HG02970 (cell line): Measurements from ENCODE around the gene FOXO3.

ENCODE experiments used
- ATAC-seq: cut with Tn5 transposase; IDR thresholded peaks from one replicate; pipeline ENCODE4 v1.9.1; 2021; ENCODE audit warnings: mild to moderate bottlenecking, moderate library complexity, moderate number of reproducible peaks; ENCODE audit not compliant: unreplicated experiment, low FRiP score

The FOXO3 gene

DNA sequence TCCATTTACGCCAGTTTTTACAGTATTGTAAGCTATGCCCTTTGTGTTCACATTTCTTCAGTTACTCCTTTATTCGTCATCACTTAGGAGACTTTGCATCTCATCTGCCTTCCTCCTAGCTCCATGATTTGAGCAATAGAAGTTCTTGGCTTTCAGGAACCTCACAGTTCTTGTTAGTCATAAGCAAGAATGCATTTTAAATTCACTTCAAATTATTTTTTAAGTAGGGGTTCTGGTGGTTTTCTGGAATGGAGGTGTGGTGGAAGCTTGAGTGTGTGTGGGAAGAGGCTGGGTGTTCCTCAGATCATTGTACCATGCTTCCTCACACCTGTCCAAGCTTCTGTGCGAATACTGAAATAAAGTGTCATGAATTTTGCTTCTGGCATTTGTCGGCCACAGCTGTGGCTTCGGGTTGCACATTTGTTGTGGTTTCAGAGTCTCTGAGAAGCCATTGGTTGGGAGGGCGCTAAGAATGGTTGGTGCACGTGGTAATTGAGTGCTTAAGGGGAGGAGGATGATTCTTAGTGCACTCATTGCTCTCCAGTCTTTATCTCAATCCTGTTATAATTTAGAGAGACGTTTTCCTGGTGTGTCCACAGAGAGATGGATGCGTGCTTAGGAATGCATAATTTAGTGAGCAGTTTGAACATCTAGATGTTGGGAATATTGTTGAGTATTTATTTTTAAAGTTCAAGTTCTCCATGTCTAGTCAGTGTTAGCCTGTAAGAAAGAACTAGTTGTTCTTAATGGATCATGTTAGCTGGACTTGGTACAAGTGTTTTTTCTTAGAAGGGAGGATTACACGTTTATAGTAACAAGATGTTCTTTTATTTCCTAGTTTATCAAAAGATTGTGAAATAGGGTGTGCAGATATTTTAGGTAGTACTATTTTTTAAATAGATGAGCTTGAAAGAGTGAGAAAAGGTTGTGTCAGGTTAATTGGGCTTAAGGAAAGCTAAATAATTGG, 31.9 kb downstream of the FOXO3 start:
- no peak for ATAC-seq

DNA sequence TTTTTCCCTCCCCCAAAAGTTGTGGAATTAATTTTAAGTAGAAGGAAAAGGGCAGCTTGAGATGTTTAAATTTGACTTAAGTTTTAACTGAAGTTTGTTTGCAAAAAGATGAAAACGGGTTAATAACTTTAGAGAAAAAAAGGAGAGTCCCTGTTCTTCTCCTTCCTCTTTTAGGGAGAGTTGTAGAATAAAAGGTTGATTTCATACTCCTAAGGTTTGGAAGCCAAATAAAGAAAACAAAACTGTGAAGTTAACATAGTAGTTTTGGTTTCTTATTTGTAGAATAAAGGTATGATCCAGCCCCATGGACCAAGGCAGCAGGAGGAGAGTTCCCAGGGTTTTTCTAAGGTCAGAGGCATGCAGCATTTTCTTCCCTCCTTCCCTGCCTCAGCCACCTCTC, 33.4 kb downstream of the FOXO3 start:
- ATAC-seq: no peak

DNA sequence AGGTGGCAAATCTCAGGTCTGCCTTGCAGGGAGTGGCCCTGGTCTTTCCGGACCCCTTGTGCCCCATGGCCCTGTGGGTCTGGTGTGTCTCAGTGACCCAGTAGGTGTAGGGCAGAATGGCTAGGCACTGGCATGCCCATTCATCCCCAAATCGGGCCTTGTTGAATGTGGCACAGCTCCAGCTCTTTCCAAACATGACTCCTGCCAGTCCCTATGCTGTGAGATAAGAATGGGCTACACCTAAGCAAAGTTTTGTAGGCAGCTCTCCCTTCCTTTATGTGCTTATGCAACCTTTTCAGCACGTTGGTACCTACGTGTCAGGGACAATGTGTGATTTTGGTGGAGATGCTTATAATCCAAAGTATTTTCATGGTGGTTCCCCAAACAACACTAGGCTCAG, 33.9 kb downstream of the FOXO3 start:
- no peak for ATAC-seq

DNA sequence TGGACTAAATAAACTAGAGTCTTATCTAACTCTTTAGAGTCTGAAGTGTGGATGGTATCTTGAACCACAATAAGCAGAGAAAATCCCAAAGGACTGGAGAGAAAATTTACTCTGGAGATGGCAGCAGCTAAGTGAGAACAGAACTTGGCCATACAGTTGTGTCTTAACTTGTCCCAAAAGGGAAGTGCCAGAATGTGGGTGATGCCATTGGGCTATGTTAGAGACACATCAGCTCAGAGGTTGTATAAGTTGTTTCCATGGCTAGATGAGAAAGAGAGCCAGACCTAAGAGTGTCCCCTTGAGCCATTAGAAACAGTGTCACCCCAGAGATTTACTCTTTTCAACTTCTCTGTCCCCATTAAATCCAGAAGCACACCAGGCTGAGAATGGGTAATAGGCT, 36.2 kb downstream of the FOXO3 start:
- no peak for ATAC-seq

GRCh38 chr6:108597572-108598304, 37.0 kb downstream of the FOXO3 start:
- no peak for ATAC-seq

DNA sequence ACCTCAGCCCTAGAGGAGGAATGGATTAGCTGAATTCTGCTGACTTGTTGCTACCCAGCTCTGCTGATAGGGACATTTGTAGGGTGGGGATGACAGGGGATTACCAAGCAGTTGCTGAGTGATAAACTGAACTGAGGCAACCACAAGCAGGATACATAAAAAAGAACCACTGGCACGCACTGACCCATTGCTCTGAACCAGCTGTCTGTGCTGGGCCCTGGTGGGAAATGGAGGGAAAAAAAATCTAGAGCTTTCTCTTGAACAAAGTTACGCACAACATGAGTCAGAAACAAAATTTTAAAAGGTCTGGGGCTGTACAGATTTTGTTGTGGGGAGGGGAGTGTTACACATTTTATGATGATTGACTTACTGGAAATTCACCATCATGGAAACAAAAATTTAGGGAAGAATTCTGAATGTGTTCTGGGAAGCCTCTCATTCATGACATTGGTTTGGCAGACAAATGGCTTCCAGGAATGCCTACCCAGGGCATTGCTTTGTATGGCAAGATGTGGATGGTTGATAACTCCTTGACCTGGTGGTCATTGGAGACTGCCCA, 37.7 kb downstream of the FOXO3 start:
- ATAC-seq: no peak

GRCh38 chr6:108604156-108604555, 43.4 kb downstream of the FOXO3 start:
- ATAC-seq: no peak

DNA sequence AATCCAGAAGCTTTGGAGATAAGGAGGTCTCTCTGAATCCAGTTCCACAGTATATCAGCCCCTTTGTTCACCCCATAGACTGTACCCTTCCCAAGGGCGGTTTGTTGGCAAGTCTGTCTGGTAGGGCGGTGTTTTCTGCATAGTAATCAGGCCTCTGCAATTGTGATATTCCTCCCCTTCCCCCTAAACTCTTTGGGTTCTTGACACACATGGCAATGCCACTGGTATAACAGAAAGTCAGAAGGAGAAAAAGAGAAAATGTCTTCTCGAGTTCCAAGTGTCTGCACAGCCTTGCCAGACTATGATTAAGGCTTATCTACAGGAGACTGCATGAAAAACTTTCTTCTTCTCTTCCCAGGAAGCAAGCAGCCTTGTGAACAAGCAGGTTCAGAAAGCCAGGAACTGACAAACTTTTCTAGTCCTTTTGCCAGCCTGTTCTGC, 45.6 kb downstream of the FOXO3 start:
- no peak for ATAC-seq

DNA sequence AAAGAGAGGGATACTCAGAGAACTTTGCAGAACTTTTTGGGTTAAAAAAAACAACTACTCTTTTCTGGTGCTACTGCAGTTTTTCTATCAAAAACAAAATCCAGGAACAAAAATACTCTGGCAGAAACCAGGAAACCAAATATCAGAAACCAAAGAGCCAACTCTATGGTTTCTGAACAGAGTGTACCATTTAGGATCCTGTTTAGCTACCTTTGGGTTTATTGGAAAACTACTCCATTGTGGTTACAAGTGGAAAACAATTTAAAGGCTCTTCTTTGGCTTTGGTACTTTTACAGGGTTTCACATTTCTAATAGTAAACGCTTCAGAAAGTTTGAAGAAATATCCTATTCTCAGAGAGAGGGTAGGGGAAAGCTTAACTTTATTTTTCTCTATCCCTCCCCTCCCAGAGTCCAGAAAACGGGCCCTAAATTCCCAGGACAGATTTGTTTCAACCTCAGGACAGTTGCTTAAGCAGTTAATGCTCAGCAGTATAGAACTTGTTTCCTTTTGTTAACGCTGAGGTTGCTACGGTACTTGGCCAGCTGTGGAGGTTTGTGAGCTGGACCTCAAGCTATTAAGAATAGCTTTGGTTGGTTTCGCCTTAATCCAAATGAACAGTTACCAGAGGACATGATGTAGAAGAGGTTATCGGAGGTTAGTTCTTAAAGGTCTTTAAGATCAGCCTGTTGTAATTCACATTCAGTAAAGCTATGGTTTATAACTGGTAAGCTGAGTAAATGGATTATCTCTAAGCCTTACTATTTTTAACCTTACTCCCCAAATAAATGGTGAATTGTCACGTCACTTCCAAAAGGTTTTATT, 47.9 kb downstream of the FOXO3 start:
- no peak for ATAC-seq

DNA sequence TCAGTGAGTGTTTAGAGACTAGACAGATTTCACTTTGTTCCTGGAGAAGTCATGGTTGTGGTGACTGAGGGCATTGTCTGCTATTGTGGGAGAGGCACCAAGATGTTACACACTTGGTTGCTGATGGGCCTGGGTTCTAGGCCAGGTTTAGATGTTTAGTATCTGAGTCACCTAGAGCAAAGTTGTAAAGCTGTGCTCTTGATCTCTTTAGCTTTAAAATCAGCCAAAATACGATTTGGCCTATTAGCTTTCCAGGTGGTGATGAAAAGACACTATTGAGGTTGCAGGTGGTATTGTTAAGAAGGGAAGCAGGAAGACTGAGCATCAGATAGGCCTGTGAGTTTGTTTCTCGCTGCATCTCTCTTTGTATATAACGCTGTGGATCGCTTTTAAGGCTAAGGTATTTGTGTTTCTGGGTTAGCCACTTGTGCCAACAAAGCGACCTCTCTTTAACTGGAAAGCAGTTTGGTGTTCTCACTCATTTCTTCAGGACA, 48.6 kb downstream of the FOXO3 start:
- ATAC-seq: no peak

GRCh38 chr6:108610270-108610839, 49.6 kb downstream of the FOXO3 start:
- ATAC-seq: no peak

DNA sequence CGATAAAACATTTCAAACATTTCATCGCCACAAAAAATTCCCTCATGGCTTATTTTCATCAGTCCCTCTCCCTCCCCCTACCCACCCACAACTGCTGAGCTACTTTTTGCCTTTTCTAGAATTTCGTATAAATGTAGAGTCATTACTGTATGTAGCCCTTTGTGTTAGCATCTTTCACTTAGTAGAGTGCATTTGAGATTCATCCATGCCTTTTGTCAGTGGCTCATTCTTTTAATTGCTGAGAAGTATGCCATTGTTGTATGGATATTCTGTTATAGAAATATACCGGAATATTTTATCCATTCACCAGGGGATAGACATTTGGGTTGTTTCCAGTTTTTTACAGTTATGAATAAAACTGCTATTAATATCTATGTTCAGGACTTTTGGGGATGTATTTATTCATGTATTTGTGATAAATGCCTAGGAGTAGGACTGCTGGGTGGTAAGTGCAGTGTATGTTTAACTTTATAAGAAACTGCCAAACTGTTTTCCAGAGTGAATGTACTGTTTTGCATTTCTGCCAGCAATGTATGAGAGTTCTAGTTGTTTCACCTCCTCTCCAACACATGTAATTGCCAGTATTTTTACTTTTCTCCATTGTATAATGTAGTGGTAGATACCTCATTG, 50.4 kb downstream of the FOXO3 start:
- no peak for ATAC-seq

DNA sequence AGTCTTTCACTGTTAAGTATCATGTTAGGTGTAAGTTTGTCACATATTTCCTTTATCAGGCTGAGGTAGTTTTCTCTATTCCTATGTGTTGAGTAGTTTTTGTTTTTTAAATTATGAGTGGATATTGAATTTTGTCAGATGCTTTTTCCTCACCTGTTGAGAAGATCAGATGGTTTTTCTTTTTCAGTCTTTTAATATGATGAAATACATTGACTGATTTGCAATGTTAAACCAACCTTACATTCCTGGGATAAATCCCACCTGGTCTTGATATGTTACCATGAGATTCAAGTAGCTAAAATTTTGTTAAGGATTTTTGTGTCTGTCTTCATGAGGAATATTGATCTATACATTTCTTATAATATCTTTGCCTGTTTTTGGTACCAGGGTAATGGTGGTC, 52.1 kb downstream of the FOXO3 start:
- no peak for ATAC-seq

- no peak for ATAC-seq
Observed at GRCh38 chr6:108616544-108616943, 55.8 kb downstream of the FOXO3 start.

DNA sequence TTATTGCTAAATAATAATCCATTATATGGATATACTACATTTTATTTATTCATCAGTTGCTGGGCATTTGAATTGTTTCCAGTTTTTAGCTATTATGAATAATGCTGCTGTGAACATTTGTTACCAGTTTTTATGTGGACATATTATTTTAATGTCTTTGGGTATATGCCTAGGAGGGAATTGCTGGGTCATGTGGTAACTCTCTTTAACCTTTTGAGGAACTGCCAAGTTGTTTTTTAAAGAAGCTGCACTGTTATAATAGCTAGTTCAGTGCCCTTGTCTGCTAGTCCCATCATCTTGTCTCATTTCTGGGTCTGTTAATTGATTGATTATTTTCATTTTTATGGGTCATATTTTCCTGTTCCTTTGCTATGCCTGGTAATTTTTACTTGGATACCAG, 56.3 kb downstream of the FOXO3 start:
- ATAC-seq: no peak

DNA sequence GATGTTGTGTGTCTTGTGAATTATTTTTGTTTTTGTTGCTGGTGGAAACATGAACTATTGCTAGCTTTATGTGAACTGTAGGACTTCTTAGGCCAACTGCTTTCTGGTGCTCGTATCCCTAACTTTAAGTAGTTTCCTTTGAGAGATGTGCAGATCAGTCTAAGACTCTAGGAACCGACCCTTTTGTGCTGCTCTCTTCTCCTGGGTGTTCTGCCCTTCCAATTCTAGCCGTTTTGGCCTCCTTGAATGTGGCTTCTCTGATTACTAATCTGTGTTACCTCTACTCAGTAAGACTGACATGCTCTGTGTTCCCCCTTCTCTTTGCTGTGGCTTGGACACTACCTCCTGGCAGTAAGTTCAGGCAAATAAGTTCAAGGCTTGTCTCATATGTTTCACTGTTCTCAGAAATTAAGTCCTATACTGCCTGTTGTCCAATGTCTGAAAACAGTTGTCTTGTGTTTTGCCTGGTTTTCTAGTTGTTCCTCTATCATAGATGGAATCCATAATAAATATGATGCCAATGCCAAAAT, 58.0 kb downstream of the FOXO3 start:
- no peak for ATAC-seq

DNA sequence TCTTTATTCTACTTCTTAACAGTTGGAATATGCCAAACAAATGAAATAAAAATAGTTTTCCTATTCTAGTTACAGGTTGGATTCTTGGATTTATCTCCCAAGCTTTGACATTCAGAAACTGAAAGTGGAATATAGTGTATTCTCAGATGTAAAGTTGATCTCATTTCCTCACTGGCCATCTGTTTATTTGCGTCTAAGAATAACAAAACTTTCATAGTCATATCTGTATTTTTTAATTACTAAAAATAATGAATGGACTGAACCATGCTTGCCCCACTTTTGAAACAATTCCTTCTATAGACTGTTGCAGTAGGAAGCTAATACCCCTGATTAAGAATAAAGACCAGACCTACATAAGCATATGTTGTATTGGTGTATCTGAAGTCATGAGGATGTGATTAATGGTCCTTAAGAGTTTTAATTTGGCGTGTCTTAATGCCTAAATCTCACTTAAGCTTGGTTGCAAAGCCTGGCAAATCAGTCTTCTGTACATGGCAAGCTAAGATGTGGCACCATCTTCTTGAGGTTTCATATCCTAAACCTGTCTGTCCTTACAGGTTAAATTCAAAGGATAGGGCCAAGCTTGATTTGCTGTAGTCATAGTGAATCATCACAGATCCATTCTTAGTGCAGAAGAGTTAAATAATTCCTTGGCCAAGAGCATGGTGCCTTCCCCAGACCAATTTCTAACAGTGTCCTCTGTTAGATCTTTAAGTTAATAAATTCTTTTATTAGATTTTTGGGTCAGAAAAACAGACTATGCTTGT, 58.9 kb downstream of the FOXO3 start:
- no peak for ATAC-seq

DNA sequence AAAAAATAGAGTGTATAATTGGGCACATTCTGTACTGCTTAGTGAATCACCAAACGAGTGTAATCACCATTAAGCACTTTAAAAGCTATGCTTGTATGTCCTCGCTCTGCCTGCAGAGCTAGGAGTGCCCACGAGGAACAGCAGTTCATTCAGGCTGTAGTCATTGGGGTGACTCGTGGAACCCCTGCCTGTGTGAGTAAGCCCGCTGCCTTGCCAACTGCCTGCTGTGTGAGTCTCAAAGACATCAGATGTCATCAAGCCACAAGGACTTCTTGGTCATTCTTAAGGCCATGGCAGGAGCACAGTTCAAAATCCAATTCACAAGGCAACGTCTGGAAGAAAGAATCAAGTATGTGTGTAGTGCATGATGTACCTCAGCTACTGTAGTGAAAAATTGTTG, 60.4 kb downstream of the FOXO3 start:
- no peak for ATAC-seq
